GM18519 (cell line): Measurements from ENCODE around the gene HLA-DPA1.

Source experiments
- ATAC-seq: cut with Tn5 transposase; IDR thresholded peaks from one replicate; pipeline ENCODE4 v1.9.1; 2021; ENCODE audit warnings: mild to moderate bottlenecking, moderate library complexity; ENCODE audit not compliant: unreplicated experiment, low FRiP score

Gene HLA-DPA1

DNA sequence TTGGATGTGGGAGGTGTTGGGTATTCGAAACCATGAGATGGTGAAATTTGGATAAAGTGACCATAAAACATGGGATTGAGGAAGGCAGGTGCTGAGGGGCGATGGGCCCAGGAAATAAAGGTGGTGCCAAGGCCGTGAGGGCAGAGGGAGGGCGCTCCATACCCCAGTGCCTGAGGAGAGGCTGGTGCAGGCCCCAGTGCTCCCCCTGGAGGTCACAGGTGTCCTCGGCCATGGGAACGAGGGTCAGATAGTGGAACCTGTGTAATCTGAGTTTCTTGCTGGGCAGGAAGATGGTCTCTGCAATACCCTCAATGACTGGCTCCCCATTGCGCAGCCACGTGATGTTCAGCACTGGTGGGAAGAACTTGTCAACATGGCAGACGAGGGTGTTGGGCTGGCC is 18.5 kb upstream of the HLA-DPA1 start:
- no peak for ATAC-seq

DNA sequence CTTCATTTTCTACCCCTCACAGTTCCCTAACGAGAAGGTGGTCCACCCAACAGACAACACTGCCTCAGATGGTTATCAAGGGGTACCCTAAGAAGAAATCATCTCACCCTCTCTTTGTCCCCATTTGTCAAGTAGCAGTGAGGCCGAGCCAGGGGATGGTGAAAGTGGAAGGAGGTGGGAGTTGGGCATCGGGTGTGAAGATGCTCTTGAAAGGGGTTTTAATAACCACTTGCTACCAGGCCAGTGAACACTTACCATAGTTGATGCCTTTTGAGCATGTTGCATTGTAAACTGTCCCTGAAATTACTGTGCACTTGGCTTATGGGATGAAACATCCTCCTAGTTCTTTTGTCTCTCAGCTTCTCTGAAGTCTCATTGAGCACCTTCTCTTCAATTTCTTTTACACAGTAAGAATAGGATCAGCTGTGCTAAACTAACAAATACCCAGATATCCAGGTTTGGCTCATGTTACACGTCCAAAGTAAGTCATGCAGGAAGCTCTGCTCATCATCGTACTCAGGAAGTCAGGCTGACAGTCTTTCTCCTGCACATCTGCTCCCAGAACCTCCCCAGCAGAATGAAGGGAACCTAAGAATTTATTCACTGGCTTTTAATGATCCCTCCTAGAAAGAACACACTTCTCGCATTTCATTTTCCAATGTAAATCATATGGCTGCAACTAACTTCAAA is 15.6 kb upstream of the HLA-DPA1 start:
- no peak for ATAC-seq

DNA sequence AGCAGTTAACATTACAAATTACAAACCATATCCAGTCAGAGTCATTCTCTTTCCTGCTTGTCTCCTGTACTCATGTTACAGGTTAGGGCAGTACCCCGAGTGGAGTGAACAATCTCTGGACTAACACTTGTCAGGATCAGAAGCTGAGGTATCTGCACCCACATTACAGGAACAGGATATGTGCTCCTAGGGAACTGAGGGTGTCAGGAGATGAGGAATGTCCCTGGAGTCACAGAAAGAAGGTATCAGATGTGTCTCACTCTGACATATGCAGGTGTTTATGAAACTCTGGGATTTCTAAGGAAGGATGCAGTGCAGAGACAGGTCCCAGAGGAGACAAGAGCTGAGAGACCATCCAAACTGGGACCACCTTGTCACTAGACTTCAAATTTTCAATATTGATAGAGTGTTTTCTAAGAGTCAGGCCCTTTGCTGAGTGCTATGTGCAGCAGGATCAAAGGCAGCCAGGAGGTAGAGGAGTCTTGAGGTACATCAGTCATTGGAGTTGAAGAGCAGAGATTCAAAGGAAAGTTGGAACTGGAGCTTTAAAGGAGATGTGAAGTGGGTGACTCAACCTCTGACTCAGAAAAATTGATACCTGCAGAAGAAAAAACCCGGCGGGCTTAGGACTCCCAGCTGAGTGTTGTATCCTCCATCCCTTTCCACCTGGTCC is 14.9 kb upstream of the HLA-DPA1 start:
- ATAC-seq = no peak

DNA sequence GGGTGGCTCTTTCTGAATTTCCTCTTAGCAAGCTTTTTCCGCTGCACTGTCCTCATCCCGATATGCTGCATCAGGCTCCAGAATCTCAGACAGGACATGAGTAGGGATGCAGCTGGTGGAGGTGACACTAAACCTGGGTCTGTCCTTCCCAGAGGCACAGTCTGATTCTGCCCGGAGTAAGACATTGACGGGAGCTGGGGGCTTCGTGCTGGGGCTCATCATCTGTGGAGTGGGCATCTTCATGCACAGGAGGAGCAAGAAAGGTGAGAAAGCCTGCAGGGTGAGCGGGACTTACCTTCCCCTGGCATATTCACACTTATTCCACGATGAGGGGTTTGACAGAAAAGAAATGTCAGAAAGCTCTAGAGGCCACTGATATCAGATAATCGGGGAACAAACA is 12.2 kb upstream of the HLA-DPA1 start:
- no peak for ATAC-seq

DNA sequence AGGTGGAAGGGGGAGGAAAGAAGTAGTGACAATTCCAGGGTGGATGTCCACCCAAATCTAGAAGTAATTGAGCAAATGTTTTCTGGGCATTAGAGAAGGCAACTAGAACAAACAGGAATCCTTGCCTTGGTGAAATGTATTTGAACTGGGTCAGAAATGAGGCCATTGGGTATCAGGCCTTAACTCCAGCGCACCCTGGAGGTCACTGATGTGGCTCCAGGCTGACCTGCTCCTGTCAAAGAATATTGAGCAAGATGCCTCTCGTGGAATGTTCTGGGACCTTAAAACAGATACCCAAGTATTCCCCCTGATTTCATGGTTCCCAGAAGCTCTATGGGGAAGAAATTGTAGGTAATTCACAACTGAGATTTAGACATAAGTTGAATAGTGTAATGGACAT is 9.3 kb upstream of the HLA-DPA1 start:
- no peak for ATAC-seq

DNA sequence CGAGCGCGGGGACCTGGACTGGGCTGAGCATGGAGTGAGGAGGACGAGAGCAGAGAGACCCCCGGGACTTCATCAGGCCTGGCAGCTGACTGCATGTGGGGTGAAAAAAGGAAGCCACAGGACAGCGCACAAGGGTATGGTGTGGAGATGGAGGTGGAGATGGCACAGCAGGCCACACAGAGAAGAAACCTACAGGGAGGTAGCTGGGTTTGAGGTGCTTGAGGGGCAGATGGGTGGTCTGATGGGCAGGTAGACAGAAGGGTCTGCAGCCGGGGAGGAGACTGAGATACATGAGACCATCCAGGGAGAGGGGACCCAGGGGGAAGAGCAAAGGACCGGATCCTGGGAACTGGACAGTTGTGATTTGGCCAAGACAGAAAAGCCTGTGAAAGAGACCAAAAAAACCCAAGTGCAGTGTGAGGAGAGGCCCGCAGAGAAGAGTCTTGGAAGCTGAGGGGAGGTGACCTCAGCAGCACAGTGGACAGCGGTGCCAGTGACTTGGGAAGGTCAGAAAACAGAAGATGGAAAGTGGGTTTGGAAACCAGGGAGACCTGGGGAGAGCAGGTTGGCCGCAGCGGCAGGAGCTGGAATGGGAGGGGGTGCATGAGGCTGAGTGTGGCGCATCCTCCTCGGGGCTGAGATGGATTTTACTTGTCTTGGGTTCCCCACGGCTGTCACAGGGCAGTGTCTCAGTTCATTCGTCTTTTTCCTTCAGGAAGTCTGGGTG is 7.8 kb upstream of the HLA-DPA1 start:
- no peak for ATAC-seq

DNA sequence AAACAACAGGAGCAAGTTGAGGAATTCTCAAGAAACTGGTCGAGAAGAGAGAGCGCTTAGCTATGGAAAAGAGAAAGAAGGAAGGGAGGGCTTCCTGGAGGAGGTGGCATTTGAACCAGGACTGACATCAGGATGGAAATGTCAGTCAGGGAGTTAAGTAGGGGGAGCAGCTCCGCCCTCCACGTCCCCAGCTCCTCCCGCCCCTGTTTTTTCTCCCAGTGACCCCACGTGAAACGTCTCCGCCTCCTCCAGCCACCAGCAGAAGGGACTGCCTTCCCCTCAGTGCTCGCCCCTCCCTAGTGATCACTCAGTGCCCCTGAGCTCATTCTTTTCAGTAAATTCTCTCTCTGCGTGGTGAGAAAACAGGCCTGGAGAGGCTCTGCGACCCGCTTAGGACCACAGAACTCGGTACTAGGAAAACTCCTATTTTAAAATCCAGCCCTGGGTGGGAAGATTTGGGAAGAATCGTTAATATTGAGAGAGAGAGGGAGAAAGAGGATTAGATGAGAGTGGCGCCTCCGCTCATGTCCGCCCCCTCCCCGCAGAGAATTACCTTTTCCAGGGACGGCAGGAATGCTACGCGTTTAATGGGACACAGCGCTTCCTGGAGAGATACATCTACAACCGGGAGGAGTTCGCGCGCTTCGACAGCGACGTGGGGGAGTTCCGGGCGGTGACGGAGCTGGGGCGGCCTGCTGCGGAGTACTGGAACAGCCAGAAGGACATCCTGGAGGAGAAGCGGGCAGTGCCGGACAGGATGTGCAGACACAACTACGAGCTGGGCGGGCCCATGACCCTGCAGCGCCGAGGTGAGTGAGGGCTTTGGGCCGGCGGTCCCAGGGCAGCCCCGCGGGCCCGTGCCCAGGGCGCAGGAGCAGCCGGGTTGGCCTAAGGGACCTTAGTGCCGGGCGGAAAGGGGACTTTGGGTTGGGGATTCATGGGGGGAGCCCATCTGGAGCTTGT is 7.0 kb upstream of the HLA-DPA1 start:
- no peak for ATAC-seq

DNA sequence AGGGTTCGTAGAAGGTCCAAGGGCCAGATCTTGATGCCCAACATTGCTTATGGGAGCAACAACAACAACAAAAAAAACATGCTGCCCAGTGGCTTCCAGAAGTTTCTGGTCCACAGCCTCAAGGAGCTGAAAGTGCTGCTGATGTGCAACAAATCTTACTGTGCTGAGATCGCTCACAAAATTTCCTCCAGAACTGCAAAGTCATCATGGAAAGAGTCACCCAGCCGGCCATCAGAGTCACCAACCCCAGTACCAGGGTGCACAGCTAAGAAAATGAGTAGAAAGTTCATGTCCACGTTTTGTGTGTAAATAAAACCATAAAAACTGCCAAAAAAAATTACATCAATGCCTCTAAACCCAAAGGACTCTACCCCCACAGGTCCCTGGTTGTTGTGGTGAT is 6.1 kb upstream of the HLA-DPA1 start:
- ATAC-seq = no peak

DNA sequence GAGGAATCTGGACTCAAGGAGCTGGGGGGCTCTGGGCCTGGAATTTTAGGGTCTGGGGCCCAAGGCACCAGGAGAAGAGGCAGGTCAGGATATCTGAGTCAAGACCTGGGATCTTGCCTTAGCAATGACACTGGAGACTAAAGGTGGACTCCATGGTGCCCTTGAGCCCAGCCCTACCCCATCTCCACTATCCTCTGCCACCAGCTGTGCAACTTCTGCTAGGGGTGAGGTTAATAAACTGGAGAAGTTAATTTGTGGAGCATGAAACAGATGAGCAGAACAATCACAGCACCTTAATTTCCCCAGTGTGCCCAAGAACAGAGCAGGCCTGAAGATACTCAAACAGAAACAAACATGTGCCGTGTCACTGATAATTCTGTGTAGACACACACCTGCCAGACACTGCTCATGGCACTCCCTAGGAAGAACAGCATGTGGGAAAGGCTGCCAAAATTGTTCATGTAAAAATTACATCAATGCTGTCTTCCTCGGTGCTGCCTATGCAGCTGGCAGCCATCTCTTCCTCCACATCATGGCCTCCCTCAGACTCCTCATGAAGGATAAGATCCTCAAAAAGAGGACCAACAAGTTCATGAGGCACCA is 5.6 kb upstream of the HLA-DPA1 start:
- ATAC-seq = no peak

DNA sequence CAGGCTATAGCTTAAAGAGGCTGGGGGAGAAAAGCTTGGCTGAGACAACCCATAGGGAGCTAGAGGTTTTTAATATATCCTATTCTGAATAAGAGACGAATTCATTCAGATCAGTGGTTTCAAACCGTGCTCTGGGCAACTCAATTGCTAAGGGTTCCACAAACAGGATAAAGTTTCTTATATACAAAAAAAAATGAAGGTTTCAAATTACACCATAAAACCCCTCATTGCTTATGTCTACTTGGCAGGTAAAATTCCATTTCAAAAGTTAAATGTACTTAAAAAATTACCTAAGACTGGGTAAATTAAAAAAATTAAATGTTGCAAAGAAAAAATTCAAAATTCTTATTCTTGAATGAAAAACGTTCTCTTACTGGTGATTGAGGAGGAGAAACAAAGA is 5.0 kb upstream of the HLA-DPA1 start:
- no peak for ATAC-seq

DNA sequence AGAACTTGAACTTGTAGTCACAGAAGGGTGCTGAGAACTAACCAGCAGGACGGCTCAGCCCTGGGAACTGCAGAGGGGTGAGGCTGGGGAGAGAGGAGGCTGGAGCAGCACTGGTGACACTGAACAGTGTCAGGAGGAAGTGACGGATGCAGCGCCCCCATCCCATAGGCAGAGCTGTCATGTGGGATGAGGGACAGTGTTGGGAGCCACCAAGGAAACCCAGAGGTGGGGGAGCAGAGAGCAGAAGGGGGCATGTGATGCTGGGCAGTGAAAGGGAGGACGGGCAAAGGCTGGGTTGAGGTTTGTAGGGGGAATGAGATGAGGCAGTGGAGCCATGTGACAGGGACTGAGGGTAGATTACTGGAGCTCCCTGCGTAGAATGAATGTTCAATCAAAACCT is 4.5 kb upstream of the HLA-DPA1 start:
- no peak for ATAC-seq

DNA sequence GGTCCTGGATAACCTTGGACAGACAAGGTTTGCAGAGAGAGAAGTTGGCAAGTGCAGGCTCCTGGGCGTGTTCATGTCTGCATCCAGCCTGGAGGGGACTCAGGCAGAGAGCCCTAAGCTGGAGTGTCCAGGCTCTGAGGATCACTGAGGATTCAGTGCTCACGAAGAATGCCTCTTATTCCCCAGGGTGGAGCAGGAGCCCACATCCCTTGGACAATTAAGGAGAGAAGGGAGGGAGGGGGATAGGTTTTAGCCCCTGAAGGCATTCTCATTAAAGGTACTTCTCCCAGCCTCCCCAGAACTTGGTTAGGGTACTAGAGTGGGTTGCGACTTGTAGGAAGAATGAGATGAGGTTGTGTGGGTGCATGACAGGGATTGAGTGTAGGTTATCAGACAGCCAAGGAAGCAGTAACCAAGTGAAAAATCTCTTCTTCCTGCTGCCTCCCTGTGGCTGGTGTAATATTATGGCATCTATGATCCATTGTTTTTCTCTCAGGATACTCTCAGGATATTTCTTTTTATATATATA is 3.0 kb upstream of the HLA-DPA1 start:
- no peak for ATAC-seq

DNA sequence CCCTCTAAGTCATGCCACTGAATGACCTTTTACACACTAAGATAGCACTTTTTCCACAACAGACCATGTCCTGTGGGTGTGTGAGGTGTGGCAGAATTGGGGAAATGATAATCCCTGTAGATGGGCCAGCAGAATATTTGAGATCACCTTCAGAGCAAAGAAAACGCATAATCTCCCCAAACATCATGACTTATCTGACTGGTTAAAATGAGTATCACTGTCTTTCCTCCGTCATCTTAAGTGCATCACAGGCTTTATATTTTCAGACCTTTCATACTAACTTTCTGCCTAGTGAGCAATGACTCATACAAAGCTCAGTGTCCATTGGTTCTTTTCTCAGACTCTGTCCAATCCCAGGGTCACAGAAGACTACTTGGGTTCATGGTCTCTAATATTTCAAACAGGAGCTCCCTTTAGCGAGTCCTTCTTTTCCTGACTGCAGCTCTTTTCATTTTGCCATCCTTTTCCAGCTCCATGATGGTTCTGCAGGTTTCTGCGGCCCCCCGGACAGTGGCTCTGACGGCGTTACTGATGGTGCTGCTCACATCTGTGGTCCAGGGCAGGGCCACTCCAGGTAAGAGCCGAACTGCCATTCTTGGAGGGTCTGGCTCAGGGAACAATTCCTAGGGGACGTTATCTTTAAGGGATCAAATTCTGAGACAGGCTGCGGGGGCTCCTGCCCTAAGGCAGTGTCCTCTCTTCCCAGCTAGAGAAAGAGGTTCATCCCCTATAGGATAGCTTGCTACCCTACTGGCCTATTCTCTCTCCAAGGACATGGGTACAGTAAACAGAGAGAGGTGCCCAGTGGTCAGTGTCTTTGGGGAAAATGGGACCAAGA is 2.3 kb upstream of the HLA-DPA1 start, which contains the start of gene HLA-DPB1:
HLA-DPB1 (plus strand) TSS at position 423 of the 838 bp plus-strand sequence; CDS start at position 475, 52 bp downstream.
- ATAC-seq = peak; percentile 52

DNA sequence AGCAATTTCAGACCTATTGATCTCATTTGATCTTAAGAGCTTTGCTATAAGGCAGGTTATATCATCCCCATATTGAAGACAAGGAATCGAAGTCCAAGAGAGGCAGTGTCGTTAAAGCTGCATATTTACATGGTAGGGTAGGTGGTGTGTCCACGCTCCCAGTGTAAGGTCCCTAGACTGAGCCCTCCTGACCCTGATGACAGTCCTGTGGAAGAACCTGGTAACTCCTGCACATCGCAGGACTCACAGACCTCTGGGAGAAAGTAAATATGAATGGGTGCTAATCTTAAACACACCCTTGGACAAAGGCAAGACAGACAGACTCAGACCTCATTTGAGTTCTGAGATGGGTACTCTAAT is 1.7 kb upstream of the HLA-DPA1 start:
- ATAC-seq = peak; percentile 5

DNA sequence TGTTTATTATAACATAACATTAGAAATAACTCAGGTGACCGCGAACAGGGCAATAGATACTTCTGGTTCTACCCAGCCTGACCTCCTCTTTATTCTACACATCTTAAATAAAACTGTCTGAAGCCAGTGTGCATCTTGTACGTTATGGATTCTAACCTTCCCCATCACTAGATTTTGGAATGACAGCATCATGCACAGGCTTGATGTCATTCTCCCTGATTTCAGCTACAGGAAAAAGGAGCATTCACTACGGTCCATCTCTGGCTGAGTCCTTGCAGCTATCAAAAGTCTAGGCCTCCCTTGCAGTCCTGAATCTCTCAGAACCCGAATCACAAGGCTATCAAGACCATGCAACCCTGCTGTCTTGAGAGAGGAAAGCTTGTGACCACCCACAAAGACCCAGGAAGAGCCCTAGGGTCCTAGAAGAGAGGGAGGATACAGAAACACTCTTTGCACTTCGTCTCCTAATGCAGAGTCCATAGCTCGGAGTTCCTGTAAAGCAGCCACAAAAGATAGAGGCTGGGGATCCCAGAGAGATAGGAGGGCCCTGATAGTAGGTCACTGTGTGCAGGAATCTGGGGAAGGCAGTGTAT is 845 bp downstream of the HLA-DPA1 start:
- ATAC-seq = no peak

DNA sequence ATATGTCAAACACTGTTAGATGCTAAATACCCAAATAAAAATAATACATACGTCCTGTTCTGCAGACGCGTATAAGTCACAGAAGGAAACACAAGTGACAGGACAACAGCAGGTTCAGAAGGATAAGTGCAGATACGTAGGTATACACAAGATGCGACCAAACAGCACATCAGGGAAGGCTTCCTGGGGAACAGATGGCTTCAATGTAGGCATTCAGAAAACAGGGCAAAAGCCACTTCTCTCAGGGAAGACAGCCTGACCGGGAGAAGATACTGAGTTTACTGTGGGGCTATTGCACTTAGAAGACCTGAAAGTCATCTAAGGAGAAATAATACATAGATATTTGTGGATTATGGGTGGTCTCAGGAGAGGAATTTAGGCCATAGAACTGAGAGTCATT is 1.9 kb downstream of the HLA-DPA1 start:
- no peak for ATAC-seq

DNA sequence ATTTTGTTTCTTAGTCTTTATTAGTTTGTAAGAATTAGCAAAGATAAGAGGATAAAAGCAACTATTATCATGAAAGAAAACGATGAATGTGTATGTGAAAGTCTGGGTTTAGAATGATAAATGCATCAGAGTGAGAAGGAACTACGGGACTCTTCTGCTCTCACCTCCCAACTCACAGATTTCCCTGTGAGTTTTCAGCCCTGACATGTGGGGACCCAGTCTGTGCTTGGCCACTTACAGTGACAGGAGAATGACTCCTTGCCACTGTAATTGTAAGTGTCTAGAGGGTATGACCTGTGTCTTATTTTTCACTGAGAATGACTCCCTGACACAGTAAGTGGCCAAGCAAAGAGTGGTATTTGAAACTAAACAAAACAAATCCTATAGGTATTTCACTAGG is 2.5 kb downstream of the HLA-DPA1 start:
- no peak for ATAC-seq

DNA sequence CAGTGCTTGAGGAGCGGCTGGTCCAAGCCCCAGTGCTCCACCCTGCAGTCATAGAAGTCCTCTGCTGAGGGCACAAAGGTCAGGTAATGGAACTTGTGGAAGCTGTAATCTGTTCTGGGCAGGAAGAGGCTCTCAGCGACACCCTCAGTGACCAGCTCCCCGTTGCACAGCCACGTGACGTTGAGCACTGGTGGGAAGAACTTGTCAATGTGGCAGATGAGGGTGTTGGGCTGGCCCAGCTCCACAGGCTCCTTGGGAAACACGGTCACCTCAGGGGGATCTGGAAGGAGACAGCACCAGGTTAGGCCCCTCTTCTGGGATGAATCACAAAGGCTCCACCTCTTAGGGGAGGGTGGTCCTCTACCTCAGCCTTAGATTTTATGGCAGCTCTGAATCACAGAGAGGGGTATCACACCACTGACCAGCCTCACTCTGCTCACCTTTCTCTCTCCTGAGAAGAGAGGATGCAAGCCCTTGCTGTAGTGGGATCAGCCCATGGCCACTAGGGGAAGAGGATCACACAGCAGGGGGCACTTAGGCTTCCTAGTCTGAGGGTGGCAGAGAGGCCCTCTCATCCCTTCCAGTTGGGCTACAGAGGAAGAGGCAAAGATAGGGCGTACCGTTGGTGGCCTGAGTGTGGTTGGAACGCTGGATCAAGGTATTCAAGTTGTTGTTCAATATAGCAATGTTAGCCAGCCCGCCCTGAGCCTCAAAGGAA is 4.3 kb downstream of the HLA-DPA1 start:
- ATAC-seq = no peak
